Ascending aorta (tissue), 2 donors: ENCODE measurements around the gene ASF1B. TPM values are rescaled to one million over a fixed set of nuclear protein-coding genes. Genes with fewer than 3 reads are reported as not detected.

Experiments
- DNase-seq, 2 donors: peaks; one replicate each; pipeline ENCODE4 v3.0.0-alpha.2; 2019; ENCODE audit warnings: low spot score in 2 of 2
- H3K27ac ChIP-seq, 2 donors: fragments of 200-600 bp; sonication (generic); one replicate each; pipeline ENCODE4 v1.5.1; 2016 to 2017; ENCODE audit warnings: mild to moderate bottlenecking in 1 of 2
- H3K27me3 ChIP-seq: fragments of 200-600 bp; sonication (generic); one replicate; pipeline ENCODE4 v1.5.1; 2017
- H3K36me3 ChIP-seq, 2 donors: fragments of 200-600 bp; sonication (generic); one replicate each; pipeline ENCODE4 v1.5.1; 2016
- H3K4me1 ChIP-seq, 2 donors: fragments of 200-600 bp; sonication (generic); one replicate each; pipeline ENCODE4 v1.5.1; 2016 to 2017; ENCODE audit warnings: mild to moderate bottlenecking in 1 of 2
- H3K4me3 ChIP-seq, 2 donors: fragments of 200-600 bp; sonication (generic); one replicate each; pipeline ENCODE4 v1.5.1; 2016 to 2017; ENCODE audit warnings: mild to moderate bottlenecking in 1 of 2
- H3K9me3 ChIP-seq, 2 donors: fragments of 200-600 bp; sonication (generic); one replicate each; pipeline ENCODE4 v1.5.1; 2016
- intact Hi-C: fragments of 100-400 bp; cut with DNase I; formaldehyde crosslinking; loops from one replicate; pipeline ENCODE4 v1.15.1; 2023
- total RNA-seq: library from RNA; depleted of rRNA; stranded (reverse); fragments of >200 nt; gene quantifications from one replicate; pipeline ENCODE4 v1.1.0, GENCODE V29; 2016
- TF ChIP-seq, protein P1 (sequence below), 3 experiments: fragments of 200-600 bp in 2 of 3; fragments of 450-650 bp in 1 of 3; sonication (generic) in 2 of 3; IDR thresholded peaks; one replicate each; pipeline ENCODE4 v1.5.1; 2016 to 2019; ENCODE audit warnings: antibody characterized with exemption in 3 of 3, mild to moderate bottlenecking in 1 of 3, moderate library complexity in 1 of 3

ASF1B gene
- total RNA-seq, 1 donor from 2014 or later: 7.8 TPM

DNA sequence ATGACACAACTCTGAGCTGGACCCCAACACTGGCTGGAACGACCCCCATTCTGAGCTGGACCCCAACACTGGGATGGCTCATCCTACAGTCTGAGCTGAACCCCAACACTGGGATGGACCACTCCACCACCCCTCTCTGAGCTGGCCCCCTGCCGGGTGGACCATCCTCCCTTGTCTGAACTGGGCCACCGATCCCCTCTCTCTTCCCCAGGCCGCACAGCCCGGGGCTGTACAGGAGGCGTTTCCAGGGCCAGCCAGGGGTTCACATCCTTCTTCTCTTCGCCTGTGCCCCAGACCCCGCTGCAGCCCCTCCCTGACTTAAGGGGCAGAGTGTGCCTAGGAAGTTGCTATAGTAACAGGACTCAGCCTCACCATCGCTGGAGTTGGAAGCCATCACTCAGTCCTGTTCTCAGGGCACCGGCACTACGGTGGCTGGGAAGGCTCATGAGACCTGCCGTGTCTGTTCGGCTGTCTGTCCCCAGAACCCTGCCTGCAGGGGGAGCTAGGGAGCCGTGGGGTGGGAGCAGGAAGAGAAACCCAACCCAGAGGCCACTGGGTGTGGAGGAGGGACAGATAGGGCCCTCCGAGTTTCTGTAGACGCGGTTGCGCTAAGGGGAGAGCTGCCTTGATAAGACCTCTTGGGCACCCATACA lies 22.5 kb downstream of the ASF1B start:
- DNase-seq: no peak
- H3K4me3 ChIP-seq: peak overlapping the region; percentile 25 to 54

DNA sequence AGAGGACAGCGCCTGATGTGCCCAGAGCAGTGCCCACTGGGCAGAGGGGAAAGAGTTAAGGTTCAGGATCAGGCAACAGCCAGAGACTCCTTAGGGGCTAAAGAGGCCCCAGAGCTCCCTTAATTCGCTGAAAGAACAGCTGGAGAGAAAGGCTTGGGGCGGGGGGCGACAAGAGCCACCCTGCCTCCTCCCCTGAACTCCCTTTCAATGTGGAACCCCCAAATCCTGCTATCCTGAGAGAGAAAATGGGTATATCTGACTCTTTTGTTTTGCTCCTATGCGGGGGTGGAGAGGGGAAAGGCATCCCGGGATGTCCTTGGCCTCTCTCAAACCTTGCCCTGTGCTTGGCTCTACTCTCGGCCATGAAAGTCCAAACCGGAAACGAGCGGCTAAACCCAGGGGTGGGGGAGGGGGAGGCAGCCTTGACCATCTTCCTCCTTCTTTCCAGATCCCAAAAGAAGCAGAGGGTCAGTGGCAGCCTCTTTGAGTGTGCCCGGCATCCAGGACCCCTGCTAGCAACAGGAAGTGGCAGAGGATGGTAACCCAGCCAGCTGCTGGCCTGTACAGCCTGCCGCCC lies 23.5 kb downstream of the ASF1B start:
- H3K27me3 ChIP-seq: no peaks in the 10 kb centered on the region
- peaks cover 25 to 71% of the 10 kb centered on the region in 2 donors for H3K4me1 ChIP-seq
- H3K36me3 ChIP-seq: no peaks in the 10 kb centered on the region
- intact Hi-C loops: no loop called here
- H3K4me3 ChIP-seq: peak overlapping the region; percentile 41 to 54
- TF ChIP-seq, protein P1, sequence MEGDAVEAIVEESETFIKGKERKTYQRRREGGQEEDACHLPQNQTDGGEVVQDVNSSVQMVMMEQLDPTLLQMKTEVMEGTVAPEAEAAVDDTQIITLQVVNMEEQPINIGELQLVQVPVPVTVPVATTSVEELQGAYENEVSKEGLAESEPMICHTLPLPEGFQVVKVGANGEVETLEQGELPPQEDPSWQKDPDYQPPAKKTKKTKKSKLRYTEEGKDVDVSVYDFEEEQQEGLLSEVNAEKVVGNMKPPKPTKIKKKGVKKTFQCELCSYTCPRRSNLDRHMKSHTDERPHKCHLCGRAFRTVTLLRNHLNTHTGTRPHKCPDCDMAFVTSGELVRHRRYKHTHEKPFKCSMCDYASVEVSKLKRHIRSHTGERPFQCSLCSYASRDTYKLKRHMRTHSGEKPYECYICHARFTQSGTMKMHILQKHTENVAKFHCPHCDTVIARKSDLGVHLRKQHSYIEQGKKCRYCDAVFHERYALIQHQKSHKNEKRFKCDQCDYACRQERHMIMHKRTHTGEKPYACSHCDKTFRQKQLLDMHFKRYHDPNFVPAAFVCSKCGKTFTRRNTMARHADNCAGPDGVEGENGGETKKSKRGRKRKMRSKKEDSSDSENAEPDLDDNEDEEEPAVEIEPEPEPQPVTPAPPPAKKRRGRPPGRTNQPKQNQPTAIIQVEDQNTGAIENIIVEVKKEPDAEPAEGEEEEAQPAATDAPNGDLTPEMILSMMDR (IDR thresholded peaks at IDR 0.05): no peak
- DNase-seq: no peak
- no peaks in the 10 kb centered on the region for H3K9me3 ChIP-seq
- H3K27ac ChIP-seq: peak overlapping the region; percentile 85 to 90

More for the DNA sequence above, 22.5 kb downstream of the ASF1B start:
- H3K36me3 ChIP-seq: no peaks in the 10 kb centered on the region
- H3K4me1 ChIP-seq: peaks cover 24 to 68% of the 10 kb centered on the region in 2 donors
- no peaks in the 10 kb centered on the region for H3K27me3 ChIP-seq
- TF ChIP-seq, protein P1 (IDR thresholded peaks at IDR 0.05): peak in 1 of 3 experiments; percentile 6
- H3K27ac ChIP-seq: peak overlapping the region; percentile 85 to 90
- H3K9me3 ChIP-seq: no peaks in the 10 kb centered on the region
- intact Hi-C loops: no loop called here

DNA sequence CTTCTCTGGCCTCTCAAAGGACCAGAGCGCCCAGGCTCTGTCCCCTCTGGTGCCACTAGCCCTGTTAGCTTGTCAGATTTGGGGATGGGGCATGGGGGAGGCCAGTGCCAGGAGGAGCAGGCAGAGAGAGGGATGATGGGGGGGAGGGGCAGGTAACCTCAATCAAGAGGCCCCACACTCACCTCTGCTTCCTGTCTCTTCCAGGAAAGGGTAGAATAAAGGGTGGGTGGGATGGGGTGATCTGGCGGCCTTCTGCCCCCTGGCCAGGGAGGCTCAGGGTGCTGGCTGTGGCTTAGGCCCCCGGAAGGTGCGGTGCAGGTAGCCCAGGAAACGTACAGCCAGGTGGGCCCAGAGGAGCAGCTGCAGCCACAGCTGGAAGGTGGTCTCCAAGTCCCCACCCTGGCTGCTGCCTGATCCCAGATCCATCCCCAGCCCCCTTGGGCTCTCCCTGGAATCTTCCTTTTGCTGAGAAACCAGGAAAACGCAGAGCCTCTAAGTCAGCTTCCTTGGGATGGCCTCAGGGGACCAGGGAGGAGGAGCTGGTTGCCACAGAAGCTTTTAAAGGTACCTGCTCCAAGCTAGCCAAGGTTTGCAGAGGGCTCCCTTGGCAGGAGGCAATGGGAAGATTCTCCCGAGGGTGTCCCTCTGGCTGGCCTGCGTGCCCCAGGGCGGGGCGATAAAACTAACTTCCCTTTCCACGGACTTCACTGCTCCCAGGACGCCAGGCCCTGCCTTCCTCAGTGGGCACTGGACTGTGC lies 24.2 kb downstream of the ASF1B start:
- Histone ChIP-seq H3K27me3 (no peaks in the 10 kb centered on the region), H3K9me3 (no peaks in the 10 kb centered on the region), H3K36me3 (no peaks in the 10 kb centered on the region), H3K4me1 (peaks cover 25 to 78% of the 10 kb centered on the region in 2 donors), H3K4me3 (peak overlapping the region; percentile 41 to 54), H3K27ac (peak overlapping the region; percentile 85 to 90)
- DNase-seq: no peak
- TF ChIP-seq, protein P1 (IDR thresholded peaks at IDR 0.05): no peak
- intact Hi-C loops: no loop called here

DNA sequence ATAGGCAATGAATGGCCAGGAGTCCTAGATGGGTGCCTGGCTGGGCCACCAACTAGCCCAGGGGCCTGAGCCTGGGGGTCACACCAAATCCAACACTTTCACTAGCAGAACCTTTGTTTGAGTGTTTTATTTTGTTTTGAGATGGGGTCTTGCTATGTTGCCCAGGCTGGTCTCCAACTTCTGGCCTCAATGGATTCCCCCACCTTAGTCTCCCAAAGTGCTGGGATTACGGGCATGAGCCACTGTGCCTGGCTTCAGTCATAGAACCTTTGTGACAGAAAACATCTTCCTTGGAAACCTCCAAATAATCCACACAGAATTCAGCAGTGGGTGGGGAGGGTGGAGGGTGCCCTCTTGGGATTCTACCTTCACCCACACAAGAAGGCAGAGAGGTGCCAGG lies 24.9 kb downstream of the ASF1B start:
- H3K4me1 ChIP-seq: peaks cover 25 to 80% of the 10 kb centered on the region in 2 donors
- intact Hi-C loops: no loop called here

DNA sequence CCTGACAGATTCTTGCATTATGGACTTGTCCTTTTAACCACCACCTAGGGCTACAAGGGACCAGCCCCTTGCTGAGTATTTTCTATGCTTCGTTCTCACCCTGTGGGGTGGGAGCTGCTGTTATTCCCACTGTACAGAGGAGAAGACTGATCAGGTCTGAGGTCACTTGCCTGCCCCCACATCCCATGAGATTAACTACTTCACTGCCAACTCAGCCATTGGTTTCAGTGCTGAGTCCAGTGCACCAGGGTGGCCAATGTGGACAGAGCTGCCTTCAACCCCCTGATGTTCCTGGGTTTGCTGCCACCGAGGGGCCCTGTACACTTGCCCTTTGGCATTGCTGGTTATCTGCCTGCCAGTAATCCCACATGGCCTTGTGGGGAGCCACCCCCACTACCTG lies 25.7 kb downstream of the ASF1B start:
- no peak overlapping the region for H3K4me3 ChIP-seq
- TF ChIP-seq, protein P1 (IDR thresholded peaks at IDR 0.05): no peak
- DNase-seq: no peak
- no peaks in the 10 kb centered on the region for H3K9me3 ChIP-seq
- intact Hi-C loops: no loop called here
- peaks cover 25 to 72% of the 10 kb centered on the region in 2 donors for H3K4me1 ChIP-seq
- H3K27me3 ChIP-seq: no peaks in the 10 kb centered on the region
- peak overlapping the region in 1 of 2 donors; percentile 13 for H3K27ac ChIP-seq
- peaks cover 12 to 14% of the 10 kb centered on the region in 2 donors for H3K36me3 ChIP-seq

More for the DNA sequence above, 24.9 kb downstream of the ASF1B start:
- TF ChIP-seq, protein P1 (IDR thresholded peaks at IDR 0.05): no peak
- Histone ChIP-seq H3K4me3 (peak overlapping the region in 1 of 2 donors; percentile 54), H3K27ac (peak overlapping the region; percentile 85 to 90), H3K36me3 (peaks cover 4 to 6% of the 10 kb centered on the region in 2 donors), H3K27me3 (no peaks in the 10 kb centered on the region), H3K9me3 (no peaks in the 10 kb centered on the region)
- DNase-seq: no peak
